DND-41 (cell line): ENCODE measurements around the gene STPG3.

ENCODE experiments used
- ATAC-seq: fragments of 200-7000 bp; cut with Tn5 transposase; 3 replicates; pipeline ENCODE4 v1.9.1; 2021; ENCODE audit warnings: low read depth; ENCODE audit not compliant: insufficient read depth
- DNase-seq: peaks from one replicate; pipeline ENCODE4 v3.0.0-alpha.2; 2020
- H2AFZ ChIP-seq: 2 replicates; pipeline ENCODE4 v1.6.0; 2012; ENCODE audit warnings: low read depth, low read length
- H3K27ac ChIP-seq: 2 replicates; pipeline ENCODE4 v1.5.1; 2012; ENCODE audit warnings: low read length, inconsistent platforms
- H3K27me3 ChIP-seq: fragments of 200-600 bp; sonication (generic); 2 replicates; pipeline ENCODE4 v1.6.0; 2012; ENCODE audit warnings: low read length, mild to moderate bottlenecking, inconsistent platforms; ENCODE audit not compliant: insufficient read depth, poor library complexity
- H3K36me3 ChIP-seq: 2 replicates; pipeline ENCODE4 v1.5.1; 2012; ENCODE audit warnings: low read length, inconsistent platforms; ENCODE audit not compliant: insufficient read depth
- H3K4me1 ChIP-seq: 2 replicates; pipeline ENCODE4 v1.5.1; 2012; ENCODE audit warnings: mild to moderate bottlenecking, low read length; ENCODE audit not compliant: insufficient read depth
- H3K4me2 ChIP-seq: 2 replicates; pipeline ENCODE4 v1.6.0; 2012; ENCODE audit warnings: mild to moderate bottlenecking, moderate library complexity, low read length, inconsistent platforms; ENCODE audit not compliant: insufficient read depth
- H3K4me3 ChIP-seq, 2 experiments: fragments of 200-600 bp in 1 of 2; shearing (Covaris generic) in 1 of 2; 2 replicates each; pipeline ENCODE4 v1.5.1; 2012 to 2016; ENCODE audit warnings: inconsistent platforms in 2 of 2, low read length in 2 of 2, mild to moderate bottlenecking in 2 of 2, low read depth in 1 of 2, moderate library complexity in 1 of 2
- H3K79me2 ChIP-seq: 2 replicates; pipeline ENCODE4 v1.6.0; 2012; ENCODE audit warnings: low read length, inconsistent platforms; ENCODE audit not compliant: insufficient read depth
- H3K9ac ChIP-seq: 2 replicates; pipeline ENCODE4 v1.6.0; 2012; ENCODE audit warnings: low read depth, mild to moderate bottlenecking, inconsistent platforms, low read length, moderate library complexity
- H3K9me3 ChIP-seq: 2 replicates; pipeline ENCODE4 v1.5.1; 2012; ENCODE audit warnings: low read length, moderate library complexity, mild to moderate bottlenecking, inconsistent platforms; ENCODE audit not compliant: insufficient read depth, severe bottlenecking
- H4K20me1 ChIP-seq: 2 replicates; pipeline ENCODE4 v1.6.0; 2012; ENCODE audit warnings: low read length; ENCODE audit not compliant: insufficient read depth
- EZH2 ChIP-seq: IDR thresholded peaks from 3 replicates; pipeline ENCODE4 v1.6.1; 2012; ENCODE audit warnings: borderline replicate concordance, low read depth, mild to moderate bottlenecking, moderate library complexity, low read length, inconsistent platforms; ENCODE audit not compliant: severe bottlenecking
- TF ChIP-seq, protein P1 (sequence below): IDR thresholded peaks from 2 replicates; pipeline ENCODE4 v1.5.1; 2012; ENCODE audit warnings: borderline replicate concordance, low read length, moderate library complexity, mild to moderate bottlenecking; ENCODE audit not compliant: poor library complexity, severe bottlenecking; ENCODE audit errors: extremely low read depth

The STPG3 gene

DNA sequence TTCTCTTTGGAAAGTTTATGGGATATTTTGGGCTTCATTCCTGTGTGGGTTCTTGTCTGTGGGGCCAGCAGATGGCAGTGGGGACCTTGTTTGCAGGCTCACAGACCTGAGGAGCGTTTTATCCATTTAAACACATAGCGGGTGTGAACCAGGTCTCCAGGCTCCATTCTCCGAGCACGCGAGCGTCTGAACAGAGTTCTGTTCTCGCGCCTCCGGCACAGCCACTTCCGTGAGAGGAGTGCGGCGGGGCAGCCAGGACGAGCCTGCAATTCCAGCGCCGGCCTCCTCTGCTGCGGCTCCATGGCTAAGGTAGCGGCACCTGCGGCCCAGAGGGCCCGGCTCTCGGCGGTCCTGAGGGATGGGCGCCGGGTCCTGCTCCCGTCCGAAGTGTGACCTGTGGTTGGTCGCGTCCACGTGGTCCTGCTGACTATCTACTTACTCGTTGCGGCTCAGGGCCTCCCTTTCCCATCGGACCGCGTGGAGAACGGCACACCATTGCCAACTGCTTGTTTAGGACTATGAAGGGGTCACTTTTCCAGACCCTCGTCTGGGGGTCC lies 43.7 kb downstream of the STPG3 start:
- Histone ChIP-seq H3K9ac (no peak overlapping the region), H3K27ac (no peak overlapping the region), H3K9me3 (no peaks in the 10 kb centered on the region), H2AFZ (no peak overlapping the region), H3K27me3 (no peaks in the 10 kb centered on the region), H3K4me2 (no peak overlapping the region), H4K20me1 (no peaks in the 10 kb centered on the region), H3K4me3 (no peak overlapping the region), H3K4me1 (no peaks in the 10 kb centered on the region), H3K79me2 (no peaks in the 10 kb centered on the region), H3K36me3 (no peaks in the 10 kb centered on the region)
- TF ChIP-seq, protein P1, sequence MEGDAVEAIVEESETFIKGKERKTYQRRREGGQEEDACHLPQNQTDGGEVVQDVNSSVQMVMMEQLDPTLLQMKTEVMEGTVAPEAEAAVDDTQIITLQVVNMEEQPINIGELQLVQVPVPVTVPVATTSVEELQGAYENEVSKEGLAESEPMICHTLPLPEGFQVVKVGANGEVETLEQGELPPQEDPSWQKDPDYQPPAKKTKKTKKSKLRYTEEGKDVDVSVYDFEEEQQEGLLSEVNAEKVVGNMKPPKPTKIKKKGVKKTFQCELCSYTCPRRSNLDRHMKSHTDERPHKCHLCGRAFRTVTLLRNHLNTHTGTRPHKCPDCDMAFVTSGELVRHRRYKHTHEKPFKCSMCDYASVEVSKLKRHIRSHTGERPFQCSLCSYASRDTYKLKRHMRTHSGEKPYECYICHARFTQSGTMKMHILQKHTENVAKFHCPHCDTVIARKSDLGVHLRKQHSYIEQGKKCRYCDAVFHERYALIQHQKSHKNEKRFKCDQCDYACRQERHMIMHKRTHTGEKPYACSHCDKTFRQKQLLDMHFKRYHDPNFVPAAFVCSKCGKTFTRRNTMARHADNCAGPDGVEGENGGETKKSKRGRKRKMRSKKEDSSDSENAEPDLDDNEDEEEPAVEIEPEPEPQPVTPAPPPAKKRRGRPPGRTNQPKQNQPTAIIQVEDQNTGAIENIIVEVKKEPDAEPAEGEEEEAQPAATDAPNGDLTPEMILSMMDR = peak; percentile 19
- no peak for TF ChIP-seq EZH2
- DNase-seq (no peak), ATAC-seq (no peak)

DNA sequence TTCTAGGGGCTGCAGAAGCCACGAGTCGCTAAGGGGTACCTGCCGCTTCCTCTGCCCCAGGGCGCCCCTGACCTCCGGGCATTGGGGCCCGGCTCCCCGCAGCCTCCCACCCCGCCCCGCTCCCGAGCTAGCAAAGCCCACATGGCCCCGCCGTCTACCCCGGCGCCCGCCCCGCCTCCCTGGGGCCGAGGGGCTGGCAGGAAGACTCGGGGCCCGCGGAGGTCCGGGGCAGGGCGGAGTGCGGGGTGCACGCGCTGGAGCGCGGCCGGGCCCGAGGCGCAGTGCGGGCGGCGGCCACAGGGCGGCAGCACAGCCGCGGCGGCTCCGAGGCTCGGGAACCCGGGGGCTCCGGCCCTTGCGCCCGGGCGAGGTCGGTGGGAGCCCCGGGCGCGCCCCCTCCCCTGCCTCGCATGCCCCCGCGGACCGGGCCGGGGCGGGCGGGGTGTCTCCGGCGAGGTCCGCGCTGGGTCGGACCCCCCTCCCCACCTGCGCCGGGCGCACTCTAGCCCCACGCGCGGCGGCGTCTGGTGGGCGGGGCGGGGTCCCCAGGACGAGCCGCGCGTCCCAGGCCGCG lies 44.2 kb downstream of the STPG3 start:
- Histone ChIP-seq H3K27ac (no peak overlapping the region), H3K9ac (no peak overlapping the region), H4K20me1 (no peaks in the 10 kb centered on the region), H3K4me2 (no peak overlapping the region), H3K79me2 (no peaks in the 10 kb centered on the region), H3K27me3 (no peaks in the 10 kb centered on the region), H3K9me3 (no peaks in the 10 kb centered on the region), H2AFZ (no peak overlapping the region), H3K4me1 (no peaks in the 10 kb centered on the region), H3K4me3 (no peak overlapping the region), H3K36me3 (no peaks in the 10 kb centered on the region)
- no peak for TF ChIP-seq EZH2
- TF ChIP-seq, protein P1 = no peak
- ATAC-seq (no peak), DNase-seq (no peak)

DNA sequence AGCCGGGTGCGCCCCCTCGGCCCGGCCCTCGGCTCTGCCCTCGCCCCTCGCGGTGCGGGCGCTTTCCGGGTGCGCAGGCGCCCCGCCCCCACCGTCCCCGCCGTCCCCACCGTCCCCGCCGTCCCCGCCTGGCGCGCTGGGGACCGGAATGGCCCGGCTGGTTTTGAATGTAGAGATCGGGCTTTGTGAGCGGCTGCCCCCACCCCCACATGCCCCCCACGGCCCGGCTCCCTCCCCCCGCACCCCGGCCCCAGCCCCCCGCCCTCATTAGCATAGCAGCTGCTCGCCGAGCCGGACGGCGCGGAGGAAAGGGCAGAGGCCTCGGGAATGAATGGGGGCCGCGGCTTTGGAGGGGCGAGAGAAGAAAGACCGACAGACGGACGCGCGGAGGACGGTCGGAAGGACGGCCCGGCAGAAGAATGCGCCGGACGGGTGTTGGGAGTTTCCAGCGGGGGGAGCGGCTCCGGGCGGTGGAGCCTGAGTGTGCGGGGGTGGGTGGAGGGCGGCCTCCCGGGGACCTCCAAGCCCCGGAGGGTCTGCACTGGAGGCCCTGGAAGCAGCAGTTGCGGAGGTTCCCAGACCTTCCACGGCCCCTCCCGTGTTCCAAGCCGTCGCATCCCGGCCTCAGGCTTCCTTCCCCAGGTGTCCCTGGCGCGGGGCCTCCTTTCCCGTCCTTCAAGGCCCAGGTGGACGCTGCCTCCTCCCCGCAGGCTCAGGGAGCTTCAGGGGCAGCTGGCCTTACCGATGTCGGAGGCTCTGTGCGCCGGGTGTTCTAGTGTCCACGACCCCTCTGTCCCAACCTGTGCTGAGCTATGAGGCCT lies 45.0 kb downstream of the STPG3 start:
- no peak for DNase-seq
- Histone ChIP-seq H3K27ac (no peak overlapping the region), H3K4me3 (no peak overlapping the region), H3K79me2 (no peaks in the 10 kb centered on the region), H3K9me3 (no peaks in the 10 kb centered on the region), H4K20me1 (no peaks in the 10 kb centered on the region), H3K4me2 (no peak overlapping the region), H3K4me1 (no peaks in the 10 kb centered on the region), H3K36me3 (no peaks in the 10 kb centered on the region), H3K9ac (no peak overlapping the region), H3K27me3 (no peaks in the 10 kb centered on the region), H2AFZ (no peak overlapping the region)
- no peak for ATAC-seq
- TF ChIP-seq, protein P1 = no peak
- no peak for TF ChIP-seq EZH2
